NCI-H146 (cell line): ENCODE measurements around the gene PP2D1.
"Not testable (repeated sequence)": the region's sequence is repeated elsewhere in the genome, so short reads cannot be mapped to it uniquely, and the experiment has no call there.

ENCODE experiments used
- DNase-seq: peaks from one replicate; lab custom pipeline; 2025; lab: John Stamatoyannopoulos, UW

PP2D1 gene

GRCh38 chr3:20039765-20040547, 27.9 kb upstream of the PP2D1 start, which contains the start of gene KAT2B:
Gene KAT2B, plus strand, starts transcription at chr3:20040446. Its CDS starts 32 bp downstream, at chr3:20040478.
- peak; percentile 74 for DNase-seq

- no peak for DNase-seq
Measured at GRCh38 chr3:20039466-20039764, 27.4 kb upstream of the PP2D1 start.

GRCh38 chr3:20038699-20039465, 26.8 kb upstream of the PP2D1 start:
- no peak for DNase-seq

- no peak for DNase-seq
Measured at GRCh38 chr3:20037255-20037996, 25.4 kb upstream of the PP2D1 start.

GRCh38 chr3:20035019-20035418, 23.0 kb upstream of the PP2D1 start:
- no peak for DNase-seq

GRCh38 chr3:20031939-20032338, 19.9 kb upstream of the PP2D1 start:
- not testable (repeated sequence) for DNase-seq

GRCh38 chr3:20028905-20029331, 16.9 kb upstream of the PP2D1 start:
- no peak for DNase-seq

GRCh38 chr3:20027136-20027535, 15.1 kb upstream of the PP2D1 start:
- DNase-seq, result no peak

GRCh38 chr3:20023623-20024405, 11.8 kb upstream of the PP2D1 start:
- no peak for DNase-seq

- no peak for DNase-seq
Measured at GRCh38 chr3:20022954-20023622, 11.0 kb upstream of the PP2D1 start.

- DNase-seq, result not testable (repeated sequence)
Measured at GRCh38 chr3:20016076-20016475, 4.0 kb upstream of the PP2D1 start.

GRCh38 chr3:20015525-20015924, 3.5 kb upstream of the PP2D1 start:
- DNase-seq, result no peak

- no peak for DNase-seq
Measured at GRCh38 chr3:20013396-20013795, 1.3 kb upstream of the PP2D1 start.

- no peak for DNase-seq
Measured at GRCh38 chr3:20008646-20009045, 3.4 kb downstream of the PP2D1 start.

GRCh38 chr3:20007960-20008359, 4.1 kb downstream of the PP2D1 start:
- DNase-seq, result no peak

- DNase-seq, result no peak
Measured at GRCh38 chr3:20001932-20002331, 10.1 kb downstream of the PP2D1 start.

GRCh38 chr3:19997502-19997901, 14.6 kb downstream of the PP2D1 start:
- DNase-seq, result no peak

GRCh38 chr3:19994796-19995195, 17.3 kb downstream of the PP2D1 start:
- no peak for DNase-seq

GRCh38 chr3:19988904-19989303, 23.2 kb downstream of the PP2D1 start:
- DNase-seq, result not testable (repeated sequence)

GRCh38 chr3:19972054-19972453, 40.0 kb downstream of the PP2D1 start:
- DNase-seq, result no peak

- no peak for DNase-seq
Measured at GRCh38 chr3:19970327-19970726, 41.7 kb downstream of the PP2D1 start.
